GM19328 (cell line): Measurements from ENCODE around the gene MLPH.

ENCODE experiments used
- ATAC-seq: cut with Tn5 transposase; IDR thresholded peaks from one replicate; pipeline ENCODE4 v1.9.1; 2021; ENCODE audit warnings: mild to moderate bottlenecking, moderate library complexity; ENCODE audit not compliant: unreplicated experiment

Gene MLPH, protein sequence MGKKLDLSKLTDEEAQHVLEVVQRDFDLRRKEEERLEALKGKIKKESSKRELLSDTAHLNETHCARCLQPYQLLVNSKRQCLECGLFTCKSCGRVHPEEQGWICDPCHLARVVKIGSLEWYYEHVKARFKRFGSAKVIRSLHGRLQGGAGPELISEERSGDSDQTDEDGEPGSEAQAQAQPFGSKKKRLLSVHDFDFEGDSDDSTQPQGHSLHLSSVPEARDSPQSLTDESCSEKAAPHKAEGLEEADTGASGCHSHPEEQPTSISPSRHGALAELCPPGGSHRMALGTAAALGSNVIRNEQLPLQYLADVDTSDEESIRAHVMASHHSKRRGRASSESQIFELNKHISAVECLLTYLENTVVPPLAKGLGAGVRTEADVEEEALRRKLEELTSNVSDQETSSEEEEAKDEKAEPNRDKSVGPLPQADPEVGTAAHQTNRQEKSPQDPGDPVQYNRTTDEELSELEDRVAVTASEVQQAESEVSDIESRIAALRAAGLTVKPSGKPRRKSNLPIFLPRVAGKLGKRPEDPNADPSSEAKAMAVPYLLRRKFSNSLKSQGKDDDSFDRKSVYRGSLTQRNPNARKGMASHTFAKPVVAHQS

DNA sequence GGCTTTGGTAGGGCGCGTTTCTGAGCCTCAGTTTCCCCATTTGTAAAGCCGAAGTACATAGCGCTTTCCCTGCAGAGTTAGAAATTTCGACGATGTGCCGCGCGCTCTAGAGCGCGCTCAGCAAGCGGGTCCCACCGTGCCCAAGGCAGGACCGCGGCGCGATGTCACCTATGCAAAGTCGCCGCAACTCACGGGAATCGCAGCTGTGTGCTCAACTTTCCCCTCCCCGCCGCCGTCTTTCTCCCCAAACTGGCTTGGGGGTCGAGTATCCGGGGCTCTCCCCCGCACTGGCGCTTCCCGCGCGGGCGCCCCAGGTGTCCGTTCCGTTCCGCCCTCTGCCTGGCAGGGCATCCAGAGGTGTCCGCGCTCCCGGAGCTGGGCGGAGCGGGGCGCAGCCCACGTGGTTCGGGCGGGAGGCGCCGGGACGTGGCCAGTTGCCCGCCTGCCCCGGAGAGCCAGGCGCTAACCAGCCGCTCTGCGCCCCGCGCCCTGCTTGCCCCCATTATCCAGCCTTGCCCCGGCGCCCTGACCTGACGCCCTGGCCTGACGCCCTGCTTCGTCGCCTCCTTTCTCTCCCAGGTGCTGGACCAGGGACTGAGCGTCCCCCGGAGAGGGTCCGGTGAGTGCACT is at the start of gene MLPH:
Gene MLPH (plus strand): TSS at position 433 of the 630 bp plus-strand sequence. CDS start 6,176 bp downstream, outside the sequence.
- no peak for ATAC-seq

DNA sequence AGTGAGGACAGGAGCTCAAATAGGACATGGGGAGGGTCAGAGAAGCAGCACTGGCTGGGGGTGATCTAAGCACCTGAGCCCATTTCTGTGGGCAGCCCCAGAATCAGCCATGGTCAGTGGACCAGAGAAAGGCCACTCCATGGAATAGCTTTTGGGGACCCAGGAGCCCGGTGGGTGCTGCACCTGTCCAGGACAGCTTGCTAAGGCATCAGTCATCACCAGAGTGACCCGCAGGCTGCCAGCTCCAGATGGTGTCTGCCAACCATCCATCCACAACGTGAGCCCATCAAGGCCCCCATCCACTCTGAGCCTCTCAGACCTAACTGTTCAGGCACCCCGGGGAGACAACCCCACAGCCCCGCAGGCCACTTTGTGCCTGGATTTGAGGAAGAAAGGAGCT is 49.5 kb upstream of the MLPH start:
- ATAC-seq: no peak

GRCh38 chr2:237438080-237438940 is 48.7 kb upstream of the MLPH start:
- no peak for ATAC-seq

DNA sequence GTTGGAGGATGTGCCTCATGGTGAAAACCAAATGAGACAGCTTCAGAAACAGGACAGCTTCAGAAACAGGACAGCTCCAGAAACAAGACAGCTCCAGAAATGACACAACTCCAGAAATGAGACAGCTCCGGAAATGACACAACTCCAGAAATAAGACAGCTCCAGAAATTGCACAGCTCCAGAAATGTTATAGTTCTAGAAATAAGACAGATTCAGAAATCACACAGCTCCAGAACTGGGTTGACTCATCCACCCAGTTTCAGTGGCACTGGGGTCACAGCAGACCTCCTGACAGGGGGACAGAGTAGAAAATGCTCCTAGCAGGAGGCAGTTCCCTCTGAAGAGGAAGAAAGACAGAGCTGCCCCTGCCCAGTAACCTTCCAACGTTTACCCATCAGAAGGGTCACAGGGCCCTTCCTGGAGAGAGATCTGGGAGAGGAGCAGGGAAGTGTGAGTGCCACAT is 46.2 kb upstream of the MLPH start:
- no peak for ATAC-seq

DNA sequence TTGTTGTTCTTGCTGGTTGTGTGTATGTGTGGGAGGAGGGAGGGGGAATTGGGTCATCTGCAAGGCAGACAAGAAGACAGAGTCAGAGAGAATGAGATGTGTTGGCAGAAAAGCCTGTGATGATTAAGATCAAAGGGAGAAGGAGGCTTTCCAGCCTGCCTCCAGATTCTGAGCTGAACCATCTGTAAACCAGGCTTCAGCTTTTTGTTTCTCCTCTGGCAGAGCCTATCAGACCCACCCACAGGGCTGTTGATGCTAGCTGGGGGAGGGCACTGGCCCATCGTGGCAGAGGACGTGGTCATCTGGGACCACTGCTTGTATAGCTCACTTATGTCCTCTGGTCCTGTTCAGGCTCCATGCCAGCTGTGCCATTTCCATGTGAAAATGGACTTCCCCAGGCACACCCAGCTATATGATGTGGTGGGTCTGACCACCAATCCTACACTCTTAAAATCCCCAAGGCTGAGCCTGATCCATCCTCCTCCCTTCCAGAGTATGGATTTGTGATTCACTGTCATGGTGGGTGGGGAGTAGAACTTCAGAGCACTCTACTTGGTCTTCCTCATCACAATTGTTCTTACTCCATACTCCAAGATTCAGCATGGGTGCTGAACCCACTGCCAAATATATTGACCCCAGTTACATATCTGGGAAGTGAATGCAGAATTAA is 45.3 kb upstream of the MLPH start:
- no peak for ATAC-seq

DNA sequence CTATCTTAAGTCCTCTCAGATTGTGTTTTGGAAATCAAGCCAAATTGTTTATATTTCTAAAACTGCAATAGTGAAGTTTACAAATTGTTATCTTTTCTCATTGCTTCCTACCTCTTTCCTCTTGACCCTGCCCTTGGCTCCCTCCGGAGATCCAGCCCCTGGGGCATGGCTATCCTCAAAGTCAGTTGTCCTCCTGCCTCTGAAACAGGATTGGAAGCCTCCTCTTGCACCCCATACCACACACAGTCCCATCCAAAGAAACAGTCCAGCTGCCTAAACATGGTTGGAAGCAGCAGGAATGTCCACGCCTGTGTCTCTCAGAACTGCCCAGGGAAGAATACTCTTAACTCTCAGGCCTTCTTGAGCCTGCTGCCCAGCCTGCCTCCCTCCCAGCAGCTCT is 43.0 kb upstream of the MLPH start:
- ATAC-seq: no peak

DNA sequence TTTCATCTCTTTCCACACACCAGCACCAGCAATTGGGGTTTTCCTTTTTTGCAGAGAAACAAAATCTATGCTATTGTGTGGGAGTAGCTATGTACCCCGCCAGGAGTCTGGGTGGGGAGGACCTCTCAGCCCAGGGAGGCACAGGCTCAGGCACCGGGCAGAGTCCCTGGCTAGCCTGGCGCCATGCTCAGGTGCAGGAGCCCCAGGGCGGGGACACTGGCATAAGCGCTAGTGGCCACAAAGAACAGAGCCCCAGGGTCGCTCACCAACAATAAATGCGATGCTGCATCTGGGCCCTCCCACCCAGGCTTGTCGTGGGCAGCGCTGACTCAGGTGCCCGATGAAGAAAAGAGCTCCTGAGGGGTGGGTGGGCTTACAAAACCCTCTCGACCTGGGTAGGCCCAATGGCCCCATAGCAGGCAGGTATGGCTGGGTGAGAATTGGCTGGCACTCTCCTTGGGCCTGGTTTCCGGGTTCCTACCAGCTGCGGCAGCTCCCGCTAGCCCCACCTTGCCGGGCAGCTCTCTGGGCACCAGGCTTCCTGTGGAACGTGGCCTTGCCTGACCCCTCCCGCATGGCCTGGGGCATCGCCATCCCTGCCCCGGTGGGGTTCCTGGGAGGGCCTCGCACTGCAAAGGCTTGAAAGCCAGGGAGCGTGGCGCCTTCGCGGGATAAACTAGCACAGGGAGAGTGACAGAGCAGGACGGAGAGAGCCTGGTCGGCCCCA is 41.3 kb upstream of the MLPH start:
- ATAC-seq: no peak

DNA sequence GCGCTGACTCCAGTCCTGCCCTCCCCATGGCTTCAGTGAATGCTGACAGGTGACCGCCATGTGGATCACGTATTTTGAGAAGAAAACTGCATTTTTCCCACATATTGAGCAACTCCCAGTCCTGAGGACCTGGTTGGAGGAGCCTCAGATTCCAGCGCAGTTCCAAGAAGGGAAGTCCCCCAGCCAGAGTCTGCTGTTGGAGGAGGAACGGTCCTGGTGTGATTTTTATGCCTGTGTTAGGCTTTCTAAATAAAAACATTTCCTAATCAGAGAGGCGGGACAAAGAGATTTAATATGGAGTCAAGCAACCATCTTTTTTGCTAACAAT is 40.7 kb upstream of the MLPH start:
- no peak for ATAC-seq

- ATAC-seq: no peak
Observed at GRCh38 chr2:237447496-237447895, 39.6 kb upstream of the MLPH start.

DNA sequence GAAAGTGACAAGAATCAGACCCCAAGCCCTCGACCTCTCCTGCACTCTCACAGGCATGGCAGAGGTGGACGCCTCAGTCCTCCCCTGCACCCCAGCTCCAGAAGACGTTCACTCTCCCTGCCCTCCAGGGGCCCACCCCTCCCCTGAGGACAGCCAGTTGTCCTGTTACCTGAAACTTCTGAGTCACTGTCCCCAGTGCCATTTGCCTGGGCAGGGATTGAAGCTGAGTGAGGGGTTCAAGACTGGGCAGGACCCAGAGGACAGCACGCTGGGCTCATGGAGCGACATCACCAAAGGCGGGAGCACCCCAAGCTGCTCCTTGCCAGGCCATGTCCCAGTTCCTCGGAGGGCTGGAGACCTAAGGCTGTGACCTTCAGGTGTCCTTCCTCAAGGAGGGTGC is 38.9 kb upstream of the MLPH start:
- ATAC-seq: no peak

GRCh38 chr2:237448626-237449025 is 38.4 kb upstream of the MLPH start:
- ATAC-seq: no peak

DNA sequence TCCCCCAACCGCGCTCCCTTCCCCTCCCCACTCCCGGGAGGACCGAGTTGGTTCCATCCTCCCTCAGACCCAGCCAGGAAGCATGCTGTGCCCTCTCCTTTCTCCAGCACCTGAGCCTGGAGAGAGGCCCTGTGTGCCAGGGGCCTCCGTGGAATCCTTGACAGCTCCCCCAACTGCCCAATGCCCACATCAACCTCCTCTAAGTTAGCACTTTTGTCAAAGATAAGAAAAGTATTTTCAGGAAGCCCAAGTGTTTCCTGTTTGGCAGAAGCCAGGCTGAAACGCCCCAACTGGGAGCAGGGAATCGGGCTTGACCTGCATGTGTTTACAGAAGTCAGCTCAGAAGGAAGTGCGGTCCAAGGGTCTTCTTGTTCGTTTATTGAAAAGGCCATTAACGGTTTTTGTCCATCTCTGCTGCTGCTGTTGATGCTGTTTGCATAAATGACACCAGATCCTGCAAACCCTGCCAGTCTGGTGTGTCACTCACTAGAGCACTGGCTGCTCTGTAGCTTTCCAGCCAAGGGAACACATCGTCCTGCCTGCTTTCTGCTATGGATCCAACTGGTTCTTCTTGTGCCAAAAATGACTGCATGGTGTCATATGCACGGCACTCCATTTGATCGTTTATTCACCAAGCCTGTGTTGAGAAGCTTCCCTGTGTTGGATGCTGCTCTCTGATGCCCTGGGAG is 37.7 kb upstream of the MLPH start:
- no peak for ATAC-seq

DNA sequence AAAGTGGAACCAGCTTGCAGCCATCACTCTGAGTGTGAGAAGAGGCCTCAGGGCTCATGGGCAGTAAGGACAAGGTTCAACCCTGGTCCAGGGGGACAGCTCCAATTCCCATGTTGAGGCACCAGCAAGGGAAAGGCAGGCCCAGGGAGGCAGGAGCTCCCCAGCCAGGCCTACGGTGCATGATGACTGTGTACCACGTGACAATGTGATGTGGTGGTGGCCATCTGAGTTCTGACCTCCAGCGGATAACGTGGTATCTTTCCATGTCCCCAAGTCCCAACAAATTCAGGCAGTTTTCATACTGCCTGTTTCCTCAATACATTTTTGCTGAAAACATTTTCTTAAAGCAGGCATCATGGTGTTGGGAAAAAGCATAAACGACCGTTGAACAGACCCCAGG is 36.9 kb upstream of the MLPH start:
- ATAC-seq: no peak

DNA sequence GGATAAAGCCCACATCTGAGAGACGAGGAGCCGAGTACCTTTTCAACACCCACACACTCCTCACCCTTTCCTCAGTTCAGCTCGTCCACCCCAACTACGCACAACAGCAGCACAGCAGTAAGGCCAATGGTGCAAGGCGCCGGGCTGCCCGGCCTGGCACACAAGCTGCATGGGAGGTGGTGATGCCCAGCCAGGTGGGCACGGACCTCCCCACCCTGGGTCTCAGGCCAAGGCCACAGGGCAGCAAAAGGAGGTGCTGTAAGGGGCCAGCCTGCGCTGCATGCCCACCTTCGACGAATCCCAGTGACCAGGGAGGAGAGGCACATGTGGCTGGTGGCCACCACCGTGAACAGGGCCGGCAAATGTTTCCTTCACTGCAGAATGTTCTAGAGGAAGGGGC is 36.5 kb upstream of the MLPH start:
- no peak for ATAC-seq

GRCh38 chr2:237451643-237452469 is 35.2 kb upstream of the MLPH start:
- ATAC-seq: no peak

GRCh38 chr2:237452861-237453260 is 34.2 kb upstream of the MLPH start:
- ATAC-seq: no peak

GRCh38 chr2:237453671-237454070 is 33.4 kb upstream of the MLPH start:
- ATAC-seq: no peak

GRCh38 chr2:237455764-237456163 is 31.3 kb upstream of the MLPH start:
- ATAC-seq: no peak
